HG03039 (cell line): ENCODE measurements around the gene RBM47.
"Not testable (repeated sequence)": the region's sequence is repeated elsewhere in the genome, so short reads cannot be mapped to it uniquely, and the experiment has no call there.

Experiments
- ATAC-seq: cut with Tn5 transposase; IDR thresholded peaks from one replicate; pipeline ENCODE4 v1.9.1; 2021; ENCODE audit warnings: mild to moderate bottlenecking, moderate library complexity; ENCODE audit not compliant: unreplicated experiment

Gene RBM47

DNA sequence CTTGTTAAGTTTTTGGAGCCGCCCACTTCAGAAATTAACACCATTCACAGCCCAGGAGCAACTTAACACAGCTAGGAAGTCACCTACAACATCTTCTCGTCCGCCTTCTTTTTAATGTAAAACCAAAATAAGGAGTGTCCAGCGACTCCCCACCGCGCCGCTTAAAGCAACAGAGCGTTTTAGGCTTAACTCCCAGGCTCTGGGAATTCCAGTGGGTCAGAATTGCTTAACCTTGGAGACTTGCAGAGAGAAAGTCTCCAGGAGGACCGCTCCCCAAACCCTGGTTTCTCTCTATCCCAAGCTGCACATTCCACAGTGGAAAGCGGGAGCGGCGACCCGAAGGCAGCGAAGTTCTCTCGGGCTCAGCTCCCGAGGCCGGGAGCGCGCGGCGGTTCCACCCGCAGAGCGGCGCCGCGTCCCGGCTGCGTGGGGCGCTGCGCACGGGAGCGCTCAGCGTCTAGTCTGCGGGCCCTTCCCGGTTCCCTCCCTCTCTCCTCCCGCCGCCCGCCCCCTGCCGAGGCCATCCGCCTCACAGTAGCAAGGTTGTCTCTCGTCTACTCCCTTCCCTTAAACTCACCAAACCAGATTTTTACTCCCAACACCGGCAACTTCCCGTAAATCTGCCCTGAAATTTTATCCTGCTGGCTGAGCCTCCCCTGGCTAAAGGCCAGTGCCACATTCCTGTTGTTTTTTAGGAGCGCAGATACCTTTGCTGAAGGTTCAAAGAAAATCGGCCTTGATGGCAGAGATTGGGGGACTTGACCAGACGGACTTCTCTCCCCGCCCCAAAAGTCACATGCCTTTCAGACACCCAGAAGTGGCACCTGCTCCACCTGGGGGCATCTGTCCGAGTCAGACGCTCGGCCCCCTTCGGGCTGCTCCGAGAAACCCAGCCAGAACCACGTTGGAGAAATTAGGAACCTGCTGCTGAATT is at the start of gene RBM47:
TSS of gene RBM47 (minus strand) at position 464 of the 934 bp plus-strand sequence. CDS start 190,971 bp downstream, outside the sequence.
- ATAC-seq = peak; percentile 39

DNA sequence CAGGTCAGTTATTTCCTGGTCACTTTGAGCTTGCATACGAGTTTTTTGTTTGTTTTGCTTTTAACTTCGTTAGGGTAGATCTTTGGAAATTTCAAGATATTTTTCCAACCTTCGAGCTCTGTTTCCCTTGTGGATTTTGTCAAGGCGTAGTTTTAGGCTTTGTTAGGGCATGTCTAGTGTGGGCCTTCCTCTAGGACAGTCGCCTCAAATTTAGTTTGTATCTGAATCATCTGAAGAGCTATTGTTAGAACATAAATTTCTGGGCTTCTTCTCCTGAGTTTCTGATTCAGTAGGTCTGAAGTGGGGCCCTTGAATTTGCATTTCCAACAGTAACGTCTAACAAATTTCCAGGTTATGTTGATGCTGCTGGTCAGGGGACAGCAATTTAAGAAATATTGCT is 48.8 kb upstream of the RBM47 start:
- no peak for ATAC-seq

DNA sequence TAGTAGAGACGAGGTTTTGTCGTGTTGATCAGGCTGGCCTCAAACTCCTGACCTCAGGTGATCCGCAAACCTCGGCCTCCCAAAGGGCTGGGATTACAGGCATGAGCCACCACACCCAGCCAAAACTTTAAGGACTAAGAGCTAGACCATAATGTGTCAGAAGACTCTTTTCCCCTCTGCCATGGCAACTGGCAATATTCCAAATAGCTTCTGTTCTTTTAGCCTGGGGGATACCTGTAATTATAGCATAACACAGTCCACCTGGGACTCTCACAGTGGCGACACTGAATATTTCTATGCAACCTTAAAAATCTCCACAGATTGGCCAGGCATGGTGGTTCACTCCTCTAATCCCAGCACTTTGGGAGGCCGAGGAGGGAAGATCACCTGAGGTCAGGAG is 45.5 kb upstream of the RBM47 start:
- no peak for ATAC-seq

DNA sequence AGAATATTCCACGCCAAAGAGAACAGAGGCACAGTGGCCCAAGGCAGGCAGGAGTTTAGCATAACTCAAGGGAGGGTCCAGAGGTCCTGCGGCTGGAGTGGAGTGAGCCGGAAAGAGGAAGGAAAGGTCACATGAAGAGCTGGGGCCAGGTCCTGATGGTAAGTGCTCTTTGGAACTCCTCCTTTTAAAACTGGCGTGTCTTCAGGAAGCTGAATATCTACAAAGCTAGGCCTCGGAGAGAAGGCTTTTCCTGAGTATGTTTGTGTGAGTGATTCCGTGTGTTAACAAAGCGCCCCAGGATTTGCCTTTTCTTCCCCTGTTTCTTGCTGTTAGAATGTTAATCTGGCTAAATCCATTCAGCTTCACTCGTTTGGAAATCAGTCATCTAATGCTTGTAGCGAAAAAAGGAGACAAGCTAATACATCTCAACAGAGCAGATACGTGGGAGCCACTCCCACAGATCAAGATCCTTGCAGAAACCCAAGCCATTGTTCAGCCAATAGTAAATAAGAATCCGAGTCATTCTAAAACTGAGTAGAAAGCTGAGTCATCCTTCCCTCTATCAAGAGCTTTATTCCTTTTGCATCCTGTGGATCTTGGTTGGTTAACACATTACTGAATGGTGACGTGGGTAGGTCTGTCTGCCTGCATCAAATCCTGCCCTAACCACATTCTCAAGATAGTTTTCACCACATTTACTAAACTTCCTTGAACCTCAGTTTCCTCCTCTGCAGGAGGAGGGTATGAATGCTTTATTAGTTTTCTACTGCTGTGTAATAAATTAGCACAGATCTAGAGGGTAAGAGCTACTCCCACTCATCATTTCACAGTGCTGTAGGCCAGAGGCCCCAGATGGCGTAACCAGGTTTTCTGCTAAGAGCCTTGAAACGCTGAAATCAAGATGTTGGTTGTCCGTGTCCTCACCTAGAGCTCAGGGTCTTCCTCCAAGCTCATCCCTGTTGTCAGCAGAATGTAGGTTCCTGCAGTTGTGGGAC is 43.2 kb upstream of the RBM47 start:
- peak; percentile 78 for ATAC-seq

DNA sequence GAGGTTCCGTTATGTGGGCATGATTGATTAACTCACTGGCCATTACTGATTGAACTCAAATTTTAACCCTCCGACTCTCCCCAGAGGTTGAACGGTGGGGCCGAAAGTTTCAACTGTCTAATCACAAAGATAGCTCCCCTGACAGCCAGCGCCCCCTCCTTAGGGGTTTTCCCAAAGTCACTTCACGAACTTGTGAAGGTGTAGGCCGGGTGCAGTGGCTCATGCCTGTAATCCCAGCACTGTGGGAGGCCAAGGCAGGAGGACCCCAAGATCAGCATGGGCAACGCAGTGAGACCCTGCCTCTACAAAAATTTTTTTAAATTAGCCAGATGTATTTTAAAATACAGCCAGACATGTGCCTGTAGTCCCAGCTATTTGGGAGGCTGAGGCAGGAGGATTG is 39.8 kb upstream of the RBM47 start:
- no peak for ATAC-seq

DNA sequence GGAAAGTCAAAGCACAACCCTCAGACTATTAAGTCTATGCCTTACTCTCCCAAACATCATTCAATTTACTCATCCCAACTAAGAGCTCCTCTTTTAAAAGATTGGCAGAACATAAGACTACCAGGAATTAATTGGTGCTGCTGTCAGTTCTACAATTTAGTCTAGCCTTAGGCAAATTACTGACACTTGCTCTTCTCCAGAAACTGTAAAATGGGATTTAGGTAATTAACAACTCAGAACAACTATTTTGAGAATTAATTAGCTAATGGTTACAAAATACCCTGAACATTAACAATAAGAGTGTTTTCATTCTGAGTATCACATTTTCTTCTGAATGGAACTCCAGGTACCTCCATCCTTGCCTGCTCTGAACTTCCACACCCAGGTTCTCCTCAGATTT is 36.2 kb upstream of the RBM47 start:
- no peak for ATAC-seq

DNA sequence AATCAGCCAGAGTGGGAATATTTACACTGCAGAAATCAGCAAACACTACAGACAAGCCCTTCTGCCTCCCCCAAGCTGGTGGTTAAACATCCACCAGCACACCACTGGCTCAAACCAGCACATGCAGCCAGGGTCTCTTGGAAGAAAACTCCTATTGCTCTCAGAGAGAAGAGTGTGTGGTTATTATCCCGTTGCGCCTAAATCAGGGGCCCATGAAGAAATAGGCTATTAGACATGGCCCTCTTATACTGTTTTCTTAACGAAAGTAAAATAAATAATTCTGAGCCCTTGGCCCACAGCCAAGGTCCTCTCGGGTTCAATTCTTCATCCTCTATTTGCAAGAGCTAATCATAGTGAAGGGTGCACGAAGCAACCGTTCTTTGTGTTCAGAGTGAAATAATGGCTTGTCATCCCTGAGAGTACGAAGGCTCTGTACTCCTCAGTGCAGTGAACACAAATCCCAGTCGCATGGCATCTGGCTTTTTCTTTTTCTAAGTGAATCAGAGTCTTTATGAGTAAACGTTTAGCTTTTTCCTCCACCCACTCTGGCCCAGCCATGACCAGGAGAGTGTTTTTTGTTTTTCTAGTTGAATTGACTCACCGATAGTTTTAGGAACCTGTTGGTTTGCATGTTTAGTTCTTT is 33.4 kb upstream of the RBM47 start:
- ATAC-seq = peak; percentile 76

DNA sequence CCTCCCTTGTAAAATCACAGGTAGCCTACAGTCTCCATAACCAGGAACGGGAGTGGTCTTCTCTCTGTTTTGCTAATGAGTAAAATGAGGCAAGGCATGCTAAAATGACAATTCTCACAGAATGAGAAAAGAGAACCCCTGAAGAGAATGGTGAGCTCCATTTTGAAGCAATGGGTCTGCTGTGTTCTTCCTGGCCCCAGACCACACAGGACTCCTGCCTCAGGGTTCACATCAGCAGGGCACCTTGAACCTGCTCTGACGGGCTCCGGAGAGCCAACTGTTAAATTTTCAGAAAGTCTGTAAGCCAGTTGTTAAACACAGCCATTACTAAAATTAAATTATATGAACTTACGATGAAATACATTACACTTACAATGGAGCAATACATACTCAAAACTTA is 32.1 kb upstream of the RBM47 start:
- ATAC-seq = no peak

DNA sequence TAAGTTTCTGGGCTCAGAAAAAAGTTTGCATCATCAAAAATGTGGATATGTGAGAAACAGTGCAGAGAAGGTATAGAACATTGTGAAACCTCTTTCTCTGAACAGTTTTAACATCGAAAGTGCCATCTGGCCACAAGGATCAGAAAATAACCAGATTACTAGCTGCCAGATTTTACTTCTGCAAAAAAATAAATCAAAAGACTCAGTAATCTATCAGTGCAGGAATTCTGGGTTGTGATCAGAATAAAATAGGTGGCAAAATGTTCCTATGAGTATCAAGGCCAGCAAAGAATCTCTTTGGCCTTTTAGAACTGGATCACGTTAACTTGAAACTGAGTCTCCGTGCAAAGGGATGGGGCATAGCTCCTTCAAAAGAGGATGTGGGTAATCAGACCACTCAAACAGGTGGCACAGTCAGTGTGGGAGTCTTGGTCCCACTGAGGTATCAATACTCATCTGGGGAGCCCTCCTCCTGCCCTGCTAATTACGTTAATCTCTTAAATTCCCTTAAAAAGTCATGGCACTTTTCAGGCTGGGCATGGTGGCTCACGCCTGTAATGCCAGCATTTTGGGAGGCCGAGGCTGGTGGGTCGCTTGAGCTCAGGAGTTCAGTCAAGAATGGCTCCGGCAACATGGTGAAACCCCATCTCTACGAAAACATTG is 26.7 kb upstream of the RBM47 start:
- peak; percentile 76 for ATAC-seq

DNA sequence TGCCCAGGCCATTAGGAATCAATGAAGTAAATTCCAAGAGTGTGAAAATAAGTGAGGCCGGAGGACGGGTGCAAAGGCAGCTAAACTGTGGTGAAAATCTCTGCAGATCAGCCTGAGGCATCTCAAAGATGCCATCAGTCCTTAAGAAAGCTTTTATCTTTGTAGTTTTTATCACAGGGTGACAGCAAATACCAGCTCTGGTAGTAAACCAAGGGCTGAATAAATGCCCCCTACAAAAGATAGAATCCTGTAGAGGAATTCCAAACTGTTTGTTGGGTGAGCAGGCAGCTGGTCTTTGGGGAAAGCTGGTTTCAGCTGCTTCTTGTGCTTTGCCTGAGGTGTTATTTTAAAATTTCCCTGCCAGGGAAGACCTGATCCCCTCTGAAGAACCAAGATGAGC is 21.6 kb upstream of the RBM47 start:
- no peak for ATAC-seq

DNA sequence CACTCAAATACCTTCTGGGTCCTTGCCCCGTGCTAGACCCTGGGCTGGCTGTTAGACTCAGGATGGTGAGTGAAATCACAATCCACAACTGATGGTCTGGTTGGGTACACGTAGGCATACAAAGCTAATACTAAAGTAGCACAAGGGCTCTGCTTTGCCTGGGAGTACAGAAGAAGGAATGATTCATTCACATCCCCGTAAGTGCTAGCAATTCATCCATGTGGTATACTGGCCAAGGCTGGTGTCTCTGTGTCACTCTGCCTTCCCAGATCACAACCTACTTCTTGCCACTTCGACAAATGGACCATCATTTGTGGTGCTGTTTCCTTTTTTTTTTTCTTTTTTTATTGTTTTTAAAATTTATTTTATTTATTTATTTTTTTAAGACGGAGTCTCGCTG is 19.7 kb upstream of the RBM47 start:
- no peak for ATAC-seq

DNA sequence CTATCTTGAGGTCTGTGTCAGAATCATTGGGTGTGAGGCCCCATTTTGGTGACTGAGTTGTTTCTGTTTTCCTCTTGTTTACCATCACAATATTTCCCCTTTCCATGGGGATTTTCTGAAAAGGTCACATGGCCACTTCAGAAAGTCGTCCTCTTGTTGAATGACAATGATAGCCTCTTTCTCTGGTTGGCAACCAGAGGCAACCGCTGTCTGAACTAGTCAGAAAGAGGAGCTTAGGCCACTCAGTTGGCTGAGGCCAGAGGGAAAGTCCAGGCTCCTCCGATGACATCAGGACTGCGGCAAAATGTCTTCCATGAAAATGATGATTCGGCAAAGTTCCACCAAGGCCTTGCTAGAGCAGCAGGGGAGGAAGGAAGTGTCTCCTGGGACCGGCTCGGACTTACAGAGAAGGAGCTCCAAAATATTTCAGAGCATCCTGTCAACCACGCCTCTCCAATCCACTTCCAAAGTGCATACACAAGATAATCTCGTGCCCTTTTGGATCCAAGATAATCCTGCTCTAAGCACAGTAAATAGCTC is 19.1 kb upstream of the RBM47 start:
- ATAC-seq = no peak

DNA sequence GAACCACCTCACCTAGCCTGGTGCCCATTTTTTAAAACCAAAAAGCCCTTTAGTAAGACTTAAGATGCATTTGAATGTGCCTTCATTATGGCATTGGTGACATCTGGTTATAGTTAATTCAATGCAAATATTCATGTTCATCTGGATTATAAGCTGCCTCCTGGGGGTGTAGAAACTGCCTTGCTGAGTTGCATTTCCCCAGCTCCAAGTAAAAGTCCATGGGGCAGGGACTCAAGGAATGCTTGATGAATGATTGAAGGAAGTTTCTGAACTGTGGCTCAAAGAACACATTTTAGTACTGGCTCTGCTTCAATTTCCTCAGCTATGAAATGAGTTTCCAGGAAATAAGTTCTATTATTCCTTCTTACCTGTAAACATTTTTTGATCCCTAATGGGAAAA is 18.5 kb upstream of the RBM47 start:
- no peak for ATAC-seq

DNA sequence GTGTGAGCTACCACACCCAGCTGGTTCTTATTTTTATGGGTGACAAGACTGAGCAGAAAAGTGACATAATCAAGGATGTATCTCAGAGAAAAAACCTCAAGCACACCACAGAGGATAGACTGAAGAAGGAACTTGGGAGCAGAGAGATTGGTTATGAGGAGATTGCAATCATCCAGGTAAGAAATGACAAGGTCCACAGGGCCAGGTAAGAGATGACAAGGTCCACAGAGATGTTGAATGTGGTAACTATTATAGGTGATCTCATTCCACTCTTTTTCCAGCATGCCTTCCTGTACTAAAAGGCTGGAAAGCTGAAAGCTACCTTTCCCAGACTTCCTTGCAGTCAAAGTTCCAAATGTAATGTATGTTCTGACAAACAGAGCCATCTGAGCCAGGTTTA is 15.9 kb upstream of the RBM47 start:
- ATAC-seq = no peak

DNA sequence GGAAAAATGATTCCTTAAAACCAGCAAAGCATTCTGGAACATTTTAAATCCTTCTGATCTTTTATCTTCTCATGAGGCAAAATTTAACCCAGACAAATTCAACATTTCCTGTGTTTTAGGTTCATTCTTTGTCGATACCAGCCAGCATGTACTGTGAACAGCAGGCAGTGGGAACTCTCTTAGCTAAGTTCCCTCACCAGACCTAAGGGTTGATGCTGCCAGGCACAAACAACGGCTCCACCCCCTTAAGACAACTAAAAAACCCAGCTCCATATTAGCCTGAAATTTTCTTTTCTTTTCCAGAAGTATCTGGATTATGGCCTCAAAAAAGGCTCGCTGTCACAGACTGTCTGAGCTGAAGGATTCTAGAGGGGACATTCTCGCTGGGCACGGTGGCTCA is 2.4 kb upstream of the RBM47 start:
- no peak for ATAC-seq

DNA sequence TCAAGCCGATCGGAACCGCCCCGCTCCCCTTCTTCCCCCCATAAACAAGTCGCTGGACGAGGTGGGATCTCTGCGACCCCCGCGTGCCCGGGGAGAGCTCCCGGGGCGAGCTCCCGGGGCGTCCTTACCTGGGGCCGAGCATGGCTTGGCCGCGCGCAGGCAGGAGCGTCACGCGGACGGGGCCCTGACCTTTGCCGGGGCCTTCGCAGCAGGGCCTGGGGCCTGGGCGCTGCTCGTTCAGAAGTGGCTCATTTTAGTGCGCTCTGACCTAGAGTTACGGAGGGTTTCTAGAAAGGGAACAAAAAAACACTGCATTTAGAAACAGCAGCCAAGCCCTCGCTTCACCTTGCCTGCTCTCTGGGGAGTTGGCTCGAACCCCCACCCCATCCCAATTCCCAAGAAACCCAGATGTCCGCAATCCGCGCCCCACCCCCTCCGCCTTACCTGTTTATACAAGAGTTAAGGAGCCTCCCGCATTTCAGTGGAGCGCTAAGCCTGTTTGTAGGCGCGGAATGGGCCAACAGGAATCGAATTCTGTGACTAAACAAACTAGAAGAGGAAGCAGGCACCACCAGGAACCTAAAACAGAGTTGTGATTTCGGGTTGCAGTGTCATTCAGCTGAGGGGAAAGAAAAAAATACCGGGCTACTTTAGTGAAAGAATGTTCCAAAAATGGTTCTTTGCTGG is 814 bp upstream of the RBM47 start:
- peak; percentile 50 for ATAC-seq

DNA sequence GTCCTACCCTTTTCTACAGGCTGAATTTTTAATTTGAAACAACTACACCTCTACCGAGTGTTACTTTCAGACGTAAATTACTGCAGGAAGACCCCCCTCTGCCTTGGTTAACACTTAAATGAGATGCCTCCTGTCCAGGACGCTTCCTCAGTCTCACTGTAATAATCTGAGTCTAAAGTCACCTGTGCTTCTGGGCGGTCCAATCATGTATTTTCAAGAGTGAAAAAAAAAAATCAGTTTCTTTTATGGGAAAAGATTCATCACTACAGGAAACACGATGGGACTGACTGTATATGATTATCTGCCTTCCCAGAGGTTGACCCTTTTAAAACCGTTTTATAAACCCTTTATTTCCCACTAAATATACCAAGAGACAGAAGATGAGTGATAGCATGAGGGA is 776 bp downstream of the RBM47 start:
- ATAC-seq = no peak

DNA sequence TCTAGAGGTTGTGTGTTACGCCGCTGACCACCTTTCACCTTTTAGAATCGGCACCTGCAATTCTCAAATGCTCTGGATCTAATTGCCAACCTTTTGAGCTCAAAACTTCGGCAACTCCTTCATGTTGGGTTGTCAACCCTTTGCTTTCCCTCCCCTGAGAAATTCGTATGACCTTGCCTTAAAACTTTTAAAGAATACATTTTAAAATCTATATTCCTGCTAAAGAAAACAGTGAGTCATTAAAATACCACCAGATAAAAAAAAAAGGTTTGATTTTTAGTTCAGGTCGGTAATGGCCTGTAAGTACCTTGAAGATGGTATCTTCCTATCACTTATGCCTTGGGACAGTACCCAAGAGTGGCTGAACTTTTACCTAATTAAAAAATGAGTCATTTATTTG is 1.3 kb downstream of the RBM47 start:
- ATAC-seq = not testable (repeated sequence)

DNA sequence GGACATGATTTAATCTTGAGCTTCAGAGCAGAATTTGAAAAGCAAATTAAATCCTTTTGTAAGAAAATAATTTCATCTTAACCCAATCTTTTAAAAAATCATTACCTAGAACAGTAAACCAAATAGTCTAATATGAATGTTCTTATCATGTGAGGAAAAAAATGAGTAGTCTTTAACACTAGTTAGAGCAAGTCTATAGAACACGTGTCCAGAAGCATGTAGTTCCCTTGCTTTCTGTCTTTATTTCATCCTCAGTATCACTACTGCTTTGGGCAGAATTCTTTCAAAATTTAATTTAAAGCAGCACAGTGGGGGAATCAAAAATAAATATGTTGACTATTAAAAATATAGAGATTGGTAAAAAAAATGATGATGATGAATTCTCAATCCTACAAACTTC is 2.1 kb downstream of the RBM47 start:
- ATAC-seq = no peak
